GM18499 (cell line): ENCODE measurements around the gene FLACC1.
"Not testable (repeated sequence)": the region's sequence is repeated elsewhere in the genome, so short reads cannot be mapped to it uniquely, and the experiment has no call there.

Experiments
- ATAC-seq: cut with Tn5 transposase; IDR thresholded peaks from one replicate; pipeline ENCODE4 v1.9.1; 2021; ENCODE audit warnings: moderate number of reproducible peaks; ENCODE audit not compliant: insufficient read depth, unreplicated experiment

FLACC1 gene

GRCh38 chr2:201257956-201258665 is 99.0 kb downstream of the FLACC1 start:
- peak; percentile 36 for ATAC-seq

GRCh38 chr2:201257381-201257955 is 99.7 kb downstream of the FLACC1 start:
- ATAC-seq, result peak; percentile 41

- no peak for ATAC-seq
These were observed 101.1 kb downstream of the FLACC1 start for GRCh38 chr2:201256082-201256481.

GRCh38 chr2:201255408-201256033 is 101.6 kb downstream of the FLACC1 start:
- ATAC-seq, result no peak

- no peak for ATAC-seq
These were observed 102.9 kb downstream of the FLACC1 start for GRCh38 chr2:201254081-201254730.

- no peak for ATAC-seq
These were observed 106.4 kb downstream of the FLACC1 start for GRCh38 chr2:201250741-201251140.

GRCh38 chr2:201249889-201250288 is 107.3 kb downstream of the FLACC1 start:
- ATAC-seq, result no peak

GRCh38 chr2:201248288-201248844 is 108.8 kb downstream of the FLACC1 start:
- no peak for ATAC-seq

- no peak for ATAC-seq
These were observed 110.9 kb downstream of the FLACC1 start for GRCh38 chr2:201246280-201246679.

GRCh38 chr2:201244829-201245228 is 112.3 kb downstream of the FLACC1 start:
- ATAC-seq, result no peak

- ATAC-seq, result no peak
These were observed 114.4 kb downstream of the FLACC1 start for GRCh38 chr2:201242571-201243277.

- ATAC-seq, result not testable (repeated sequence)
These were observed 117.8 kb downstream of the FLACC1 start for GRCh38 chr2:201239167-201239935.
